GM18505 (cell line): ENCODE measurements around the gene ACKR4.

Experiments
- ATAC-seq: cut with Tn5 transposase; IDR thresholded peaks from one replicate; pipeline ENCODE4 v1.9.1; 2021; ENCODE audit not compliant: unreplicated experiment
- POLR2A ChIP-seq: IDR thresholded peaks from 4 replicates; pipeline ENCODE4 v1.6.1; 2011; ENCODE audit warnings: borderline replicate concordance; ENCODE audit not compliant: insufficient read depth, insufficient read length; ENCODE audit errors: extremely low read depth

The ACKR4 gene

GRCh38 chr3:132641837-132642538 is 44.9 kb downstream of the ACKR4 start:
- TF ChIP-seq POLR2A, result no peak
- ATAC-seq, result no peak

GRCh38 chr3:132642539-132642847 is 45.4 kb downstream of the ACKR4 start:
- no peak for TF ChIP-seq POLR2A

GRCh38 chr3:132643366-132643765 is 46.3 kb downstream of the ACKR4 start:
- ATAC-seq, result no peak
- no peak for TF ChIP-seq POLR2A

More at GRCh38 chr3:132642539-132642847, 45.4 kb downstream of the ACKR4 start:
- no peak for ATAC-seq

GRCh38 chr3:132645058-132645457 is 48.0 kb downstream of the ACKR4 start:
- ATAC-seq, result no peak
- no peak for TF ChIP-seq POLR2A

GRCh38 chr3:132650153-132650552 is 53.1 kb downstream of the ACKR4 start:
- no peak for TF ChIP-seq POLR2A
- ATAC-seq, result no peak
